ENCODE data around the gene SMARCB1.

The SMARCB1 gene

DNA sequence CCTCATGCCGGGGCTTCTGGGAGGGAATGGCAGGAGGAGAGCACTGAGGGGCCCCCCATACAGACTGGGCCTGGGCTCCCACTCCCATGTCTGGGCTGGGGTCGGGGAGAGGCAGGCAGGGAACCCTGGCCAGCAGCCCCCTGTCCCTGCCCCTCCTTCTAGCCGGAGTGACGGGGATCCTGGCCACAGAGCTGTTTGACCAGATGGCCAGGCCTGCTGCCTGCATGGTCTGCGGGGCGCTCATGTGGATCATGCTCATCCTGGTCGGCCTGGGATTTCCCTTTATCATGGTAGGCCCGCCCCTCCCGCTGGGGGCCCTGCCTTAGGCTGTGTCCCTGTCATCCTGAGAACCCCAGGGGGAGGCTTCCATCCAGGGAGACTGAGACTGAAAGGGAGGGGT lies 97.4 kb downstream of the SMARCB1 start:
- DNase-seq (ENCODE audit: low spot score): no peak

Data from pons (tissue), 1 donor.